Measurements from ENCODE around the gene CDC42BPG. TPM values are rescaled to one million over a fixed set of nuclear protein-coding genes. Genes with fewer than 3 reads are reported as not detected.

The CDC42BPG gene
- total and polyA plus RNA-seq, 10 of the 15 experiments (the other 5 are each of a cell fraction or from before 2014, with no cell fraction given), result 0.02 to 1.3 (median 0.09) TPM; not detected in 1

DNA sequence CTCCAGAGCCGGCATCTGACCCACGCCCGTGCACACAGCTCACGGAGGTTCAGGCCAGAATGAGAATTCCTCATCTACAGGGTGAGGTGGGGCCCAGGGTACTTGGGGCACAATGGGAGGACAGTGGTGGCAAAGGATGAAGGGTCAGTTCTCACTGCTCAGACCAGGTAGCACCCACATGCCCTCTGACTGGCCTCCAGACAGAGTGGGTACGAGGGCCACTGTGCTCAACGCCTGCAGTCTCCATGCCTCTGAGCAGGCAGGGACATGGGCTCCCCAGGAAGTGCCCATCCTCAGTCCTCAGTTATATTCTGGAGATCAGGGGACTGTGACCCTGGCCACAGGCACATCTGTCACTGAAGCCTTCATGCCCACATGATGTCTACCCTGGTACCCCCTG lies 13.0 kb upstream of the CDC42BPG start:
- WGBS (ENCODE audit: insufficient coverage, insufficient replicate concordance, low lambda C conversion rate, missing lambda C conversion rate), result 94% methylated on average over 6 of the region's 6 CpGs
- in situ Hi-C loops (cut with MboI) (no loop called here), intact Hi-C loops (cut with micrococcal nuclease; ENCODE audit: unreplicated experiment) (no loop called here)
- Histone ChIP-seq H3K27ac (ENCODE audit: control insufficient read depth, insufficient read depth) (peak overlapping the region; percentile 32; the same call in 1 of the 2 replicates), H2AFZ (ENCODE audit: control insufficient read depth, low read depth, low read length) (no peak overlapping the region), H3K79me2 (ENCODE audit: control insufficient read depth, insufficient read depth, low read length) (peaks cover 58% of the 10 kb centered on the region), H3K36me3 (ENCODE audit: control insufficient read depth in 2 of 2, insufficient read depth in 2 of 2, low read length in 1 of 2) (peaks cover 24 to 56% of the 10 kb centered on the region in 2 experiments), H3K4me2 (ENCODE audit: control insufficient read depth, insufficient read depth) (peak overlapping the region; percentile 40; the same call in 1 of the 2 replicates), H3K4me3 (no peak overlapping the region), H4K20me1 (ENCODE audit: control insufficient read depth, insufficient read depth) (no peaks in the 10 kb centered on the region), H3K27me3 (replicated peaks in 1 of 2; ENCODE audit: control insufficient read depth in 2 of 2, insufficient read depth in 2 of 2, low read length in 1 of 2) (no peaks in the 10 kb centered on the region), H3K9me3 (replicated peaks; ENCODE audit: control insufficient read depth, insufficient read depth, low read length) (no peaks in the 10 kb centered on the region), H3K4me1 (ENCODE audit: control insufficient read depth, insufficient read depth, low read length) (peaks cover 92% of the 10 kb centered on the region), H3K9ac (ENCODE audit: control insufficient read depth, insufficient read depth, low read length) (no peak overlapping the region)
- POLR2A ChIA-PET, result interaction anchor here (0.5 to 24.3 kb wide), 5 partner anchors 8 to 1085 kb away, joined by 3 to 620 read pairs (median 30); partner anchors contain the start of genes CDC42BPG and EHD1
- CTCF ChIA-PET, result interaction anchor here (14.5 to 28.8 kb wide), 3 partner anchors 6 to 29 kb away, joined by 374 to 1208 read pairs (median 374); partner anchors contain the start of genes CDC42BPG and EHD1
- ATAC-seq (no peak), DNase-seq (ENCODE audit: low read depth, low spot score) (no peak), FAIRE-seq (no peak)
- TF ChIP-seq POLR2A (IDR thresholded peaks at IDR 0.05; ENCODE audit: low read depth, low read length) (peak; percentile 60), POLR2AphosphoS5 (IDR thresholded peaks at IDR 0.05; ENCODE audit: low read length) (peak; percentile 79; the same call in 1 of the 2 replicates)
- TF ChIP-seq, protein P1, sequence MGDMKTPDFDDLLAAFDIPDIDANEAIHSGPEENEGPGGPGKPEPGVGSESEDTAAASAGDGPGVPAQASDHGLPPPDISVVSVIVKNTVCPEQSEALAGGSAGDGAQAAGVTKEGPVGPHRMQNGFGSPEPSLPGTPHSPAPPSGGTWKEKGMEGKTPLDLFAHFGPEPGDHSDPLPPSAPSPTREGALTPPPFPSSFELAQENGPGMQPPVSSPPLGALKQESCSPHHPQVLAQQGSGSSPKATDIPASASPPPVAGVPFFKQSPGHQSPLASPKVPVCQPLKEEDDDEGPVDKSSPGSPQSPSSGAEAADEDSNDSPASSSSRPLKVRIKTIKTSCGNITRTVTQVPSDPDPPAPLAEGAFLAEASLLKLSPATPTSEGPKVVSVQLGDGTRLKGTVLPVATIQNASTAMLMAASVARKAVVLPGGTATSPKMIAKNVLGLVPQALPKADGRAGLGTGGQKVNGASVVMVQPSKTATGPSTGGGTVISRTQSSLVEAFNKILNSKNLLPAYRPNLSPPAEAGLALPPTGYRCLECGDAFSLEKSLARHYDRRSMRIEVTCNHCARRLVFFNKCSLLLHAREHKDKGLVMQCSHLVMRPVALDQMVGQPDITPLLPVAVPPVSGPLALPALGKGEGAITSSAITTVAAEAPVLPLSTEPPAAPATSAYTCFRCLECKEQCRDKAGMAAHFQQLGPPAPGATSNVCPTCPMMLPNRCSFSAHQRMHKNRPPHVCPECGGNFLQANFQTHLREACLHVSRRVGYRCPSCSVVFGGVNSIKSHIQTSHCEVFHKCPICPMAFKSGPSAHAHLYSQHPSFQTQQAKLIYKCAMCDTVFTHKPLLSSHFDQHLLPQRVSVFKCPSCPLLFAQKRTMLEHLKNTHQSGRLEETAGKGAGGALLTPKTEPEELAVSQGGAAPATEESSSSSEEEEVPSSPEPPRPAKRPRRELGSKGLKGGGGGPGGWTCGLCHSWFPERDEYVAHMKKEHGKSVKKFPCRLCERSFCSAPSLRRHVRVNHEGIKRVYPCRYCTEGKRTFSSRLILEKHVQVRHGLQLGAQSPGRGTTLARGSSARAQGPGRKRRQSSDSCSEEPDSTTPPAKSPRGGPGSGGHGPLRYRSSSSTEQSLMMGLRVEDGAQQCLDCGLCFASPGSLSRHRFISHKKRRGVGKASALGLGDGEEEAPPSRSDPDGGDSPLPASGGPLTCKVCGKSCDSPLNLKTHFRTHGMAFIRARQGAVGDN (IDR thresholded peaks at IDR 0.05), result no peak
- SMC1A ChIA-PET (ENCODE audit: uncharacterized antibody, unreplicated experiment), result interaction anchor here (11.6 to 15.0 kb wide), 3 partner anchors 6 to 20 kb away, joined by 226 to 306 read pairs (median 306); partner anchors contain the start of gene EHD1
- no TSS peak for BruUV-seq (replicated peaks)
- RAD21 ChIA-PET (ENCODE audit: unreplicated experiment), result interaction anchor here (1.5 to 15.8 kb wide), 4 partner anchors 7 to 20 kb away, joined by 4 to 316 read pairs (median 138); partner anchors contain the start of genes CDC42BPG and EHD1
